ENCODE results near the gene CALML5.
"Not testable (repeated sequence)": the region's sequence is repeated elsewhere in the genome, so short reads cannot be mapped to it uniquely, and the experiment has no call there.

The CALML5 gene

DNA sequence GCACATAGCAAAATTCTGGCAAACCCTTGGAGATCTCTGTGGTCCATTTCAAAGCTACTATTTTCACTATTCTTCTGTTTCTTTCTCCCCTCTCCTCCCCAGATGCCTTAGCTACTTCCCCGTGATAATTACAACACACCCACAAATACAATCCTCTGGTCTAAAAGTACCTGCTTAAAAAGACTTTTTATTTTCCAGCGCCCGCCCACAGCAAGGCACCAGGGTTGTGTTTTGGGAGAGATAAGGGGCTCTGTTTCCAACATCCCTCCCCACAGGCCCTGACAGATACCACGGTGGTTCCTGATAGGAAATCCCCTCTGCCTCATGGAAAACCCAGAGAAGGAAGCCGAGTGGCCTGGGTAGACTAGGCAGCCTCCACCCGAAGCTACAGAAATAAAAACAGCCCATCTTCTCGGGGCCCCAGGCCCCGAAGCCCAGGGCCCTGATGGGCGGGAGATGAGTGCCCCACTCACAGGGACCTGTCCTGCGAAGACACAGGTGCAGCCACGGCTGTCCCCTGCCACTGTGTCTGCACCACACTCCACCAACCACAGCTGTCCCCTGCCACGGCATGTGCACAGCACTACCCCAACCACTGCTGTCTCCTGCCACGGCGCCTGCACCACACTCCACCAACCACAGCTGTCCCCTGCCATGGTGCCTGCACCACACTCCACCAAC lies 19.7 kb downstream of the CALML5 start:
- DNase-seq, result peak; percentile 79

DNA sequence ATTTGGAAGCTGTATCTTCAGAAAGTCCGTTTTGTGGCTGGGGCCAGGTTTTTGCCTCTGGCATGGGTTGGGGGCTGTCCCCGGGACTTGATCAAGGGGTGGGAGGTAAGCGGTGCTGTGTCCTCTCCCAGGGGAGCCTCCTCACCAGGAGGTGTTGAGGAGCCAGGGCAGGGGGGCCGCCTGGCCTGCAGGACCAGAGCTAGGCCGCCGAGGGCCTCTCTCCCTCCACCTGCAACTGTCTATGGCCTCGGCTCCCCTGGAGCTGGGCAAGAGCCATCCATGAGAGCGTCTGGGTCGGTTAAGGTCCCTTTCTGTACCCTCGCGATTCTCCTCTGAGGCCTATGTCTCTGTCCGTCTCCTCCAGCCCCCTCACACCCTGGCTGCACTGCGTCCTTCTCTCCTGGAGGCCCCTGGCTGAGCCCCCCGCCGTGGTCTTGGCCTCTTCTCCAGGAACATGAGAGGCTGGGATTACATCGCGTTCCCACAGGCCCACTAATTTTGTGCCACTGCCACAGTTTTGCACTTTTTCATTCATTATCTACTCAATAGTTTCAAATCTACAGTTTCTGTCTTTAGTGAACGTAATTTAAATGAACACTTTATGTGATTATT lies 20.6 kb downstream of the CALML5 start:
- no peak for DNase-seq

DNA sequence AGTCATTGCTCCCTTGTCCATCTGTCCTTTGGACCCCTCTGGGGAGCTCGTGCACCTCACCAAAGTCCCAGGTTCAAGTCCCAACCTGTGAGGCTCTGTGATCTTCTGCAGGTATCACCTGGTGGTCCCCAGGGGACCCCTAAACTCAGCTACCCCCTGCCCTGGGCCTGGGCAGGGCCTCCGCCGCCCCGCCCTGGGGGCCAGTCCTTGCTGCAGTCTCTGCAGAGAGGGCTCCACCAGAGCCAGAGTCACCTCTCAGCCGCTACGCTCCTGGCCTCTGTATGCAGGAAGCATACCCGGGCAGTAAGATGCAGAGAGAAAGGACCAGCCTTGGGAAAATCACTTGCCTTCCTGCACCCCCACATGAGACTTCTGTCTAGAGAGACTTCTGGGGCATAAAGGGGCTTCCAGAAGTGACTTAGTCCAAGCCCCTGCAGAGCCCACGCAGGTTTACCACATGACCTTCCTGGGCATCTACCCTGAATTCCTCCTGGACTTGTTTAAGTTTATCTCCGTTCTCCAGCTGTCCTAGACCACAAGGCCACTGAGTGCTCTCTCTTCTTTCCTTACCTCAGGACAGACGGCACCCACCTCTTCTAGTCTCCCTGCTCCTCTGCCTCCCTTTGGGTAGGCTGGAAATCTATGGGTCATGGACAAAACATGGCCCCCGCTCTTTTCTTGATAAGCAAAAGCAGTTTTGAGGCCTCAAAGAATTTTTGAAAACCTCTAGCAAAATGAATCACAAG lies 21.2 kb downstream of the CALML5 start:
- DNase-seq, result no peak

DNA sequence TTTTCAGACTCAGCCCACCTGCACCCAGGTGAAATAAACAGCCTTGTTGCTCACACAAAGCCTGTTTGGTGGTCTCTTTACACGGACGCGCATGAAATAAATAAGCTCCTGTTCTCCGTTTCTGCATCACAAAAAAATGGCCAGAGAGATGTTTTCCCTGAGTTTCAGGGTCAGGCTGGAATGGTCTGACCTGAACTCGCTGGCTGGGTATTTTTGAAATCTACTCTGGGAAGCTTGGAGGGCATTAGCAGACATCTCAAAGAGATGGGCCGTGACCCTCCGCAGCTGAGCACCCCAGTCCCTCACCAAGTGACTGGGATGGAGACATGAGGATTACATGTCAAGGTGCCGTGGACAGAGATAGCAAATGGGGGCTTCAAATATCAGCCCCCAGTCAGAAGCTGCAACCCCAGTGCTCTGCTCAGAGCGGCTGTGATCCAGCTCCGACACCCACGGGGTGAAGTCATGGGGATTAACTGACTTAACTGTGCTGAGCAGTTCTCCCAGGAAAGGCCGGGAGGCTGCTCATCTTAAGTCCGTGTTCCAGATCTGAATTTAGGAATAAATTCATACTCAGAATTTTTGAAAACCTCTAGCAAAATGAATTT lies 22.3 kb downstream of the CALML5 start:
- DNase-seq, result no peak

DNA sequence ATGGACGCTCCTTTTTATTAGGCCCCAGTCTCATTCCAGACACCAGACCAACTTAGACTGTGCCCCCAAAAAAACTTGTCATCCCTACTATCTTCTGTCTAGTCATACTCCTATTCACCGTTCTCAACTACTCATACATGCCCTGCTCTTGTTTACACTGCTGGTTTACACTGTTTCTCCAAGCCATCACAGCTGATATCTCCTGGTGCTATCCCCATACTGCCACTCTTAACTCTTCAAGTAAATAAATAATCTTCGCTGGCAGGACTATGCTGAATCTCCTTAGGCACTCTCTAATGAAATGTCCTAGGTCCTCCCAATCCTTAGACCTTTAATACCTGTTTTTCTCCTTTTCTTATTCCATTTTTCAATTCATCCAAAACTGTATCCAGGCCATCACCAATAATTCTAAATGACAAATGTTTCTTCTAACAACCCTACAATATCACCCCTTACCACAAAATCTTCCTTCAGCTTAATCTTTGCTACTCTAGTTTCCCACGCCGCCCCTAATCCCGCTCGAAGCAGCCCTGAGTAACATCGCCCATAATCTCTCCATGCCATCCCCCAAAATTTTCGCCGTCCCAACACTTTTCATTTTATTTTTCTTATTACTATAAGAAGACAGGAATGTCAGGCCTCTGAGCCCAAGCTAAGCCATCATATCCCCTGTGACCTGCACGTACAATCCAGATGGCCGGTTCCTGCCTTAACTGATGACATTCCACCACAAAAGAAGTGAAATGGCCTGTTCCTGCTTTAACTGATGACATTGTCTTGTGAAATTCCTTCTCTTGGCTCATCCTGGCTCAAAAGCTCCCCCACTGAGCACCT lies 23.2 kb downstream of the CALML5 start:
- not testable (repeated sequence) for DNase-seq

DNA sequence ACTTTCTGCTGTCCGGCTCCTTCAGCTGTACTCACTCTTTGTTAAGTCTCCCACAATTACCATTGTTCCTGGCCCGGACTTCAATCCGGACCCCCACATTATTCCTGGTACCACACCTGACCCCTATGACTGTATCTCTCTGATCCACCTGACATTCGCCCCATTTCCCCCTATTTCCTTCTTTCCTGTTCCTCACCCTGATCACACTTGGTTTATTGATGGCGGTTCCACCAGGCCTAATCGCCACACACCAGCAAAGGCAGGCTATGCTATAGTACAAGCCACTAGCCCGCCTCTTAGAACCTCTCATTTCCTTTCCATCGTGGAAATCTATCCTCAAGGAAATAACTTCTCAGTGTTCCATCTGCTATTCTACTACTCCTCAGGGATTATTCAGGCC lies 24.3 kb downstream of the CALML5 start:
- DNase-seq, result not testable (repeated sequence)

DNA sequence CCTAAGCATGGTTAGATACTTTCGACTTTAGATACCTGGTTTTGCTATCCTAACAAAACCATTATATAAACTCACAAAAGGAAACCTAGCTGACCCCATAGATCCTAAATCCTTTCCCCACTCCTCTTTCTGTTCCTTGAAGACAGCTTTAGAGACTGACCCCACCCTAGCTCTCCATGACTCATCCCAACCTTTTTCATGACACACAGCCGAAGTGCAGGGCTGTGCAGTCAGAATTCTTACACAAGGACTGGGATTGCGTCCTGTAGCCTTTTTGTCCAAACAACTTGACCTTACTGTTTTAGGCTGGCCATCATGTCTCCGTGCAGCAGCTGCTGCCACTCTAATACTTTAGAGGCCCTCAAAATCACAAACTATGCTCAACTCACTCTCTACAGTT lies 24.7 kb downstream of the CALML5 start:
- not testable (repeated sequence) for DNase-seq

DNA sequence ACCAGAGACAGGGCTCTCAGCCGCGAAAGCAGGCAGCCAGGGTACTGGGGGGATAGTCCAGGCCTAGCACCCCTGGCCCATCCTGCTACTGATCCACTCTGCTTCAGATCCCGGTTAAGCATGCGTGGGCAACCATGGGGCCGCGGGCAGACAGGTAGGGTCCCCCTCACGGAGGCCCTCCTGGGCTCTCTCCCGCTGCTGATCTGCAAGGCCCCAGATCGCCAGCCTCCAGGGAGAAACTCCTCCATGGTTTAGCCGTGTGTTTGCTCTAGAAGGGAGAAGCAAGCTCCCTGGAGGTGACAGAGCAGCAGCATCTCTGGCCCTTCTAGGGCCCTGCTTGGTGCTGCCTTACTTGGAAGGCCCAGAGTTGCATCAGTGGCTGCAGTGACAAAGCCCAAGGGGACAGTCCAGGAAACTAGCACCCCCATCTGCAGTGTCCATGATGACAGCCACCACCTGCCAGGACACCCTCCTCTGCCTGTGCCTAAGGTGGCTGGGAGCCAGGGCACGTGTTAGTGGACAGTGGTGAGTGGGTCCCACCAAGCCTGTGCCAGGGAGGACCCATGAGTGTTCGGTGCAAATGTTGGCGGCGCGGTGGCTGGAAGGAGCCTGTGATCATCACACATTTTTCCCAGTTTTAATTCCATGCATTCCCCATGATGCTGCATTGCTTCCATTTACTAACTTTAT lies 29.2 kb downstream of the CALML5 start:
- no peak for DNase-seq

DNA sequence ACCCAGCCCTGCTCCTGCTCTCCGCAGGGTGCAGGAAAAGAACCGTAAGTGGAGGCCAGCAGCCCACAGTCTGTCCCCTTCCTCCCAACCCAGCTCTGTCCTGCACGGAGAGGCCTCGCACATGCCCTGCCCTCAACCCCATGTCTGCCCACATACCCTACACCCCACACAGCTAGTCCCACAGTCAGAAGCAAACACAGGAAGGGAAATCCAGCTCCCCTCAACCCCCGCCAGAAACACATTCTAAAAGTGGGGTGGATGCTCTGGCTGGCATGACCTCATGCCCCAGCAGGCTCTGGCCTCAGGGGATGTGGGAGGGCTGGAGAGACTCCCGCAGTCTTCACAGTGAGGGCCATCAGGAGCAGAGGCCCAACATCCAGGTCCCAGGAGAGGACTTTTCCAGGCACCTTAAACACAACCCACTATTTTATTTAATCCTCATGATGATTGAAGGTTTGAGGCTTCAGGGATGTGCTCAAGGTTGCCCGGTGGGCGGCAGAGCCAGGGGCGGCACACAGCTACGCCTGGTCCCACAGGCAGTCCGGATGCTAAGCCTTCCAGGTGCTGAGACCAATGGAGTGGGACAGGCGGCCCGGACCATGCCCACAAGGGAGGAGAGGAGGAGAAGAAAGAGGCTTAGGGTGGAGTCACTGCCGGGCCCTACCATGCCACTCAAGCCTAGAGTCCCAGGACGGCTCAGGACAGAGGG lies 29.9 kb downstream of the CALML5 start:
- no peak for DNase-seq

DNA sequence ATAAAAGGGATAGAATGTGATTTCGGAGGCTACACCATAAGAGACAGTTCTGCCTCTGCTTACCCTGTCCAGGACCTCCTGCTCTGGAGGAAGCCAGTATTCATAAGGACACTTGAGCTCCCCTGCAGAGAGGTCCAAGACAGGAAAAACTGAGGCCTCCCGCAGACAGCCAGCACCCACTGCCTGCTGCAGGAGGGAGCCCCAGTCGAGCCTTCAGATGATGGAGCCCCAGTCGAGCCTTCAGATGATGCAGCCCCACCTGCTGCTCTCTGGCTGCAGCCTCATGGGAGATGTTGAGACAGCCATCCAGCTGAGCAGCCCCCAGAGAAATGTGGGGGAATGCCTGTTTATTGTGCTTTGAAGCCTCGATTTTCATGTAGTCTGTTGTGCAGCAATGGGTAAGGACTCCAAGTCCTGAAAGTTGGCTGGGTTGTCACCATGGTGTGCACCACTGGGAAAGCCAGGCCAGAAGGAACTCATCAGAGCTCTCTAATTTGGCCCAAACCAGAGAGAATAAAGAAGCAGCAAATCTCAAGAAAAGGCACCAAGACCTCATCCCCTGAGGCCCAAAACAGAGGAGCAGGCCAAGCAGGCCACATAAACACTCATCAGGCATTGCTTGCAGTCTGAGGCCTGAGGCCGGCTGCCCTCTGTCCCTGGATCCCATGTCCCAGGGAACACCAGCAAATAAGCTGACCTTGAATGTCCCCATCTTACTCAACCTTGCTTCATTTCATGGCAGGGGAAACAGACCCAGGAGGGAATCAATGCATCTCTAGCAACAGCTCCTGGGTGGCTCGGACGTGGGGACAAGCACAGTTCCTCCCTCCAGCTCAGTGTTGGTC lies 30.9 kb downstream of the CALML5 start:
- no peak for DNase-seq

DNA sequence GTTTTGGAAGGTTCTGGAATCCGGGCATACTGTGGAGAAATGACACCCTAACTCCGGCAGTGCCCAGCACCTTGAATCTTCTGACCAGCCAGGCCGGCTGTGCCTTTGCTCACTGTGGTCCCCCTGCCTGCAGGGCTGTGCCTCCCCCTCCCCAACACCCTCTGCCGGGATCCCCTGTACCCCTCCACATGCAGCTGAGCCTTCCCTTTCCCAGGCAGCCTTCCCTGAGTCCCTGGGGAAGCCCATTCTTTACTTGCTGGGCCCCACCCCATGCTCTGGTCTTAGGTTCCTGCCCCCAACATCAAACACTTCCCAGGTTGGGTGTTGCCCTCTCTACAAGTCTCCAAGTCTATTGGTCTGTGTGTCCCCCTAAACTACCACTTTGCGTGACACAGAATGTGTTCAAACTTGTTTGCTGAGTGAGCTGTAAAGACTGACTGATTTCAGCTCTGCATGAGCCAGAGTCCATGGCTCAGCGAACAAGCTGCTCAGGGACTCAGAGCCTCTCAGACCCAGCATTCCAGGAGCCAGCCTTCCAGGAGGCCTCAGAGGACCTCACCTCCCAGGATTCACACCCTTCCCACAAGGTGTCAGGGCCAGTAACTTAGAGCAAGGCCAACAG lies 31.6 kb downstream of the CALML5 start:
- DNase-seq, result no peak

DNA sequence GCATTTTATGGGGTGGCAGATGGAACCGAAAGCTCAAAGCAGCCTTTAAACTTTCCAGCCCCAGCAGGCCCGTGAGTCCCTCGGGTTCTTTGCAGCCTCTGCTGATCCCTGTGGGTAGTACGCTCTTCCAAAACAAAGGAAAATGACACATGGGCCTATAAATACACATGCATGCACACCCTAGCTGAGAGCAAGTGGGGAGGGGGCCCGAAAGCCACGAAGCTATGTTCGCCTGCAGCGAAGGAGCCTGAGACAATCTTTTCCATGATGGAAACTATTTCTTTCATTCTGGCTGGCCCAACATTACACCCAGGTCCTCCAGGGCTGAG lies 32.2 kb downstream of the CALML5 start:
- no peak for DNase-seq

DNA sequence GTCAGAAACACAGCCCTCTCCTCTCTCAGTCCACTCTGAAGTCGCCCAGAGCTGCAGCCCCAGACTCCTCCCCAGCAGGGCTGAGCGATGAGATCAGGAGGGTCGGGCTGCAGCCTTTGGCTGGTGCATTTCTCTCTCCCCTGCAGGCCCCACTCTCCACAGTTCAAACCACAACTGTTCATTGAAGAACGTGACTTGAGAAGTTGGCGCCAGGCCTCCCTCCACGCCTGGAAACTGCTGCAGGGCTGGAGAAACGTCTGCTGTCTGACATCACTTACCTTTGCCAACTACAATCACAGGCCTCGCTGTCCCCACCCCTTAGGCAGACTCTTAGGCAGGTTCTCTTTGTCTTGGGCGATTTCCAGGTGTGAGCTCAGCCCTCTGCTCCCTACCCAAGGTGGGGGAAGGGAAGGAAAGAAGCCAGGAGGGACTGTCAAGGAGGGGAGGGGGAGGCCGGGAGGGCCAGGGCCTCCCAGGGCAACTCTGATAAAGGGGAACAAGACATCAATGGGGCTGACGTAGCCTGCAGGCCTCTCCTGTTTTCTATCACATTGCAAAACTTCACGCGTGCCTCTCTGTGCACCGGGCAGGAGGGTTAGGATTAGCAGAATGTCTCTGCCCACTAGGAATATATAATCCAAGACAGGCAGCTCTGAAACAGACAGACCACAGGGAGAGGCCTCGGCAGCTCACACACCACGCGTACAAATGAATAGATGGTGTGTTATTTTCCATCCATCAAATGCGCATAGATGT lies 32.7 kb downstream of the CALML5 start:
- DNase-seq, result no peak

DNA sequence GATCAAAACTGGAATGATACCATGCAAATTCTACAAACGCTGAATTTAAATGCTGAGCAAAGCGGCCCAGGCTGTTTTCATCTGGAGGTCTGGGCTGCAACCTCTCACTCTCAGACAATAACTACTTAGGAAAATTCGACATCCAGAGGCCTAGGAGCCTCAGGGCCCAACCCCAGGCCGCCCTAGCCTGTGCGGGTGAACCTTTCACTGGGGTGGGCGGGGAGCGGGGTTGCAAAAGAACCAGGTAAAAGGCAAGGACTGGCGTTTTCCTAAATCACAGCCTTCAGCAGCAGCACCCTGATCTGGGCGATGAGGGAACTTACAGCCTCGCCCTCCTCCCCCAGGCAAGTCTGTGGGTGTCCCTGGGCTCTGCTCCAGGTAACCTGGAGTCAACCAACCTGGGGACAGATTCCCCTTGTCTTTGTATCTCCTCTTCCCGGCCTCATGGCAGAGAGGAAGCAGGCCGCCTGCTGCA lies 33.4 kb downstream of the CALML5 start:
- no peak for DNase-seq

DNA sequence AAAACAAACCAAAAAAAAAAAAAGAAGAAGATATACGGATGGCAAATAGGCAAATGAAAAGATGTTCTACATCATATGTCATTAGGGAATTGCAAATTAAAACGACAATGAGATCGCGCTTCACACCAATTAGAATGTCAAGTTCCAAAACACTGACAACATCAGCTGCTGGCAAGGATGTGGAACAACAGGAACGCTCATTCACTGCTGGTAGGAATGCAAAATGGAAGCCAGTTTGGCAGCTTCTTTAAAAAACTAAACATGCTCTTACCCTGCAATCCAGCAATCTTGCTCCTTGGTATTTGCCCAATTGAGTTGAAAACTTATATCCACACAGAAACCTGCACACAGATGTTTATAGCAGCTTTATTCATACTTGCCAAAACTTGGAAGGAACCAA lies 34.8 kb downstream of the CALML5 start:
- DNase-seq, result no peak

DNA sequence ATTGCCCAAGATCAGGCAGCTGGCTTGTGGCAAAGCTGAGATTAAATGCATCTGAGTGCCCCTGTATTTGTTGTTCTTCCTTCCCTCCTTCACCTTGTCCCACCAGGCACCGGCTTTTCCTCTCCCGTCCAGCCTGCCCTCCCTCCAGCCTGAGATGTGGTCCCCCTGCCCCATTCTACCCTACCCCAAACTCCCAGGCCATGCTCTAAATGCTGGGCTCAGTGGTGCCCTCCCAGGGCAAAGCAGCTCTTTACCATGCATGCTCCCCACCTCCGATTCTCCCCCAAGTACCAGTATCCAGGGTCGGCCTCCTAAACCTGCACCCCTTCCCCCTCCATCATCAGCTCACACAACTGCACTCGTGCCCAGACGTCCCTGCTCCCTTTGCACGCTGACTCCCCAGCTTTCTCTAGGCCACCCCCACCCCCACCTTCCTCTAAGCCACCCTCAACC lies 36.5 kb downstream of the CALML5 start:
- no peak for DNase-seq

DNA sequence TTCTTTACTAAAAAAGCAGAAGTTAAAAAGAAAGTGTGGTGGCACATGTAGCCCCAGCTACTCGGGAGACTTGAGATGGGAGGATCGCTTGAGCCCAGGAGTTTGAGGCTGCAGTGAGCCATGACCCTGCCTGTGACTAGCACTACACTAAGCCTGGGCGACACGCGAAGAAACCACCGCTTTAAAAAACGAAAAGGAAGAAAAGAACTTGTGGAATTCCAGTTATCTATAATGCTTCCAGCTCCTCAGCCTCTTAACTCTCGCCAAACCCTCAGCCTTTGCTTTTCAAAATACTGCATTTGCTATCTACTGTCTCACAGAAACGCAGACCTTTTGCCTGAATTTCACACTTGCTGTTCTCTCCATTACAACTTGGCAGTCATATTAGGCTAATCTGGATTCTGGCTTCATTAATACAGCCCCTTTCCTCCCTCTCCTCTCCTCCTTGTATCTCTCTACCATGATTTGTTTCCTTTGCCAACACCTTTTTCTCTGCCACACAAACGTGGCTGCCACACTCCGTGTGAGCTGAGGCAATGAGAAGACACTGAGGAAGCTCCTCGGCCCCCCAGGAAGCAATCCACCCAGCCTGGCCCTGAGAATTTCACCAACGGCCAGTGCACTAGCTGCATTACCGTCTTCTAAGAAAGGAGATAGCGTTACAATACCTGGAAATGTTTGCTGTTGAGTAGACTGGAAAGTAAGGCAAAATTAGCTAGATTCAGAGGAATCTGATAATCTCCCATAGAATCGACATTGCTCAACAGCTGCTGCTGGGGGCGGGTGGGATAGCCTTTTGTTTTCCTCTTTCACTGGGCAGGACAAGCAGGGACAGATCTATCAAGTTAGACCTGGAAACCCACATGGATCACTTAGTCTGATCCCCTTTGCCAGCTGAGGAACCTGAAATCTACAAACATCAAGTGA lies 37.2 kb downstream of the CALML5 start:
- DNase-seq, result no peak

DNA sequence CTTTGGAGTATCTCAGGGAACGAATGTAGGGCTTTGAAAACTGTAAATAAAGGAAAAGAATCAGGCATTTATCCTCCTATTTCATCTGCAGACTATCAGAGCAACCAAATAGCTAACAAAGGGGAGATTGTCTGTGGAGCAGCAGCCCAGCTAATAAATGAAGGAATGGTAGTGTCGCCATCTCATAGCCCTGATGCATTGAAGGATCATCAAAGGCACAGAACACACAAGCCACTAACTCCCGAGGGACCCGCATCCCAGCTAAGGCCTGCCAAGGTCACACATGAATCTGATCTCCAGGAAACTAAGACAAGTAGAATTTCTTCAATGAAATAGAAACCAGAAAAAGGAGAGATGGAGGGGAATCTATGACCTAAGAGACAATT lies 38.2 kb downstream of the CALML5 start:
- no peak for DNase-seq

Measured in GDM1 (cell line).